Tongue (tissue), 3 donors: ENCODE results near the gene KCNMA1. TPM values are rescaled to one million over a fixed set of nuclear protein-coding genes. Genes with fewer than 3 reads are reported as not detected.

Source experiments
- DNase-seq: peaks from one replicate; pipeline ENCODE4 v3.0.0-alpha.2; 2015
- small RNA-seq: library from RNA; depleted of rRNA; stranded (forward); fragments of <200 nt; gene quantifications from one replicate; pipeline ENCODE3, GENCODE V24; 2014; ENCODE audit warnings: low replicate concordance
- total RNA-seq: library from RNA; depleted of rRNA; stranded (reverse); fragments of >200 nt; gene quantifications from one replicate; pipeline ENCODE4 v1.2.3, GENCODE V29; 2014

The KCNMA1 gene
- total RNA-seq, 1 donor from 2014 or later: 34.3 TPM

DNA sequence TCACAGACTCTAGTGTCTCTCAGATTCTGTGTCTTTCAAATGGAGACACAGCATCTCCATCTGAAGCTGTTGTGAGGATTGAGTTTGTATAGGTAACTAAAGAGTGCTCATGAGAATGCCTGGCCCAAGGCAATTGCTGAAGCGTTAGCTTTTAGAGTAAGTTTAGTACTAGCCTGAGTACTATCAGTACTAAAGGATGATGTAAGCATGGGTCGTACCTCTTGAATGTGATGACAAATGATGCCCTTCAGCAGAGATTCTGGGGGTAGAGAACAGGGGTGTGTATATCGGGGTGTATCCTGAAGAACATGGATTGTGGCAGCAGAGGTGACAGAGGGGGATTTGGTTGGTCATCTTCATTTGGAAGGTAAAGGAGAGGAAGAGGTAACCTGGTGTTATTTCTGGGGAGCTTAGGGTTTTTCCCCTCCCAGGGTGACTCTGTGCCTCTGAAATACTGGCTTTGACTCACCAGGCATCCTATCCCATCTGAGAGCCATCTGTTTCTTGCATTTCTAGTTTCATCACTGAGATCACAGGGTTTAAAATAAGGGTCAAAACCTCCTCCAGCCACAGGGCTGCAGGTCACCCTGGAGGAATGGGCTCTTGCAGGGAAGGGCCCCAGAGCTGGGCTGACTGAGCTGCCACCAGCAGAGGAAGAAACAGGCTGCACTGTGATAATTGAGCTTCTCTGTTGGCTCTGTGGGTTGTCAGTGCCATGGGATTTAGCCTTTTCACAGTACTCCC, 756.0 kb downstream of the KCNMA1 start:
- DNase-seq: no peak

DNA sequence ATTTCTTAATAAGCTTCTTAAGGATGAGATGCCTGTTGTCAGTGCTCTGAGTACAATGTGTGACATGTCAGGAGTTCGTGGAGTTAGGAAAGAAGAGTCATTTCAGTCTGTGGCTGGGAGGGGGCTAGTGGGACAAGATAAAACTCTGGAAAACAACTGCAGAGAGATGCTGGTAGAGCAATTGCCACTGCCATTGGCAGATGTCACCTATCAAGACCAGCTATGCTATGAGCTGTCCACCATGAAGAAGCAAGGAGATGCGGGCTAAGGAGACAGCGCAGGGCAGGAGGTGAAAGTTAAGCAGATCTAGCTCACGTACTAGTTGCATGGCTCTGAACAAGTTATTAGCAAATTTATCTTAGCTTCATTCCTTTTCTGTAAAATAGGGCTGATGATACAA, 756.7 kb downstream of the KCNMA1 start:
- no peak for DNase-seq

DNA sequence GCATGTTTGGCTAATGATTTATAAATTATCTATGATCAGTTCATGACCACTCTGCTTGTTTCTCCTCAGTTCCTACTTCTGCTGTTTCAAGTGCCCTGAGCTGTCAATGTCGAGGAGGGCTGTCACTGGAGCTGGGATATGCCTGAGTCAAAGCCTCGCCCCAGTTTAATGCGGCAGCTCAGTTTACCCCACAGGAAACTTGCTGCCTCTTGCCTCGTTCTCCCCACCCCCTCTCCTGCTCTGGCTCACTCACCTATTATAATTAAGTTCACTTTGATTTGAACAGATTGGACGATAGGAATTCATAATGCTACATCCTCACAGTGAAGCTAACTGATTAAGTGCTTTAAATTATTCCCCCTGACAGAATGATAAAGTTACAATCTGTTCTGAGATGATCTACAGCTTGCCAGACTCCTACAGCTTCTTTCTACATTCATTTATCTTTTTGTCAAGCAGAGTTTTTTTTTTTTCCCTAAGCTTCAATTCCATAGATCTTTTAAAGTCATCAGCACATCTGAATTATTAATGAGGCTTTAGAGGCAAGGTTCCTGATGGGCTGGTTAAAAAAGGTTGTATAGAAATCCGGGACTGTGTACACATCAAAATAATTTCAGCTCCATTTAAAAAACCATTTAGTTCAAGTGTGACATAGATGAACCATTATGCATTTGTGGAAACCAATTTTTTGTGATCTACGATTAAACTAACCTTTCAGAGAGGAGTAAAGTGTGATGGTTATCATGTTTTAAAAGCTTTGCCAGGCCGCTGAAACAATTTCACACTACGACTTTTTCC, 758.3 kb downstream of the KCNMA1 start:
- no peak for DNase-seq

DNA sequence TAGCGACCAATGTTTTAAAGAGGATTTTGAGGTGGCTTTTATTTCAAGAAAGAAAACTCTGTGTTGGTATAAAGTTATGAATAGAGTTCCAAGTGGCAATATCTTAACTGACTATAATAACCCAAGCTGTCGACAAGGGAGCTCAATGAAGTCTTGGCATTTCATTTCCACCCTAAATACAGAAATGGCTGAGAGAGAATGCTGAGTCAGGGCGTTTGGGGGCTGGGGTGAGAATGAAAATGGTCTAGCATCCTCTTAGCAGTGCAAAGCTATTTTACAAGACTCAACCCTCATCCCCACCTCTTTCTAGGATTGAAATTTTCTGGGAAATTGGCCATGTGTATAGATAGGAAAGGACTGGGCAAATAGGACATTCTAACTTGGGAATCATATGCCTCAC, 759.1 kb downstream of the KCNMA1 start:
- DNase-seq: no peak

DNA sequence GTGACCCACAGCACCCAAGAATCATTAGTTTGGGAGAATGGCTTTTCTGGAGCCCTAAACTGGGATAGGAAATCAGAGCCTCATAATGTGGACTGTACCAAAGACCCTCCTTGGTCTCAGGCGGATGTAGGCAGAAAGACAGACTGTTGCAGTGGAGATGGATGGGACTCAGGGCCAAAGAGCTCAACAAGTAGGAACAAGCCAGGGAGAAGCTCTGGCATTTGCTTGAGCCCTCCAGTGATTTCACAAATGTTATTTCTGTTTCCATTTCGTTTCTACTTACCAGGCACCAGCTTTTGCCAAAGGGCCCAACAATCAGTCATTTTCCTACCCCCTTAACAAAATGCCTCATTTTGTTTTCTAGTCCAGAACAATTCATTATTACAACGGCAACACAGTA, 762.7 kb downstream of the KCNMA1 start:
- no peak for DNase-seq

DNA sequence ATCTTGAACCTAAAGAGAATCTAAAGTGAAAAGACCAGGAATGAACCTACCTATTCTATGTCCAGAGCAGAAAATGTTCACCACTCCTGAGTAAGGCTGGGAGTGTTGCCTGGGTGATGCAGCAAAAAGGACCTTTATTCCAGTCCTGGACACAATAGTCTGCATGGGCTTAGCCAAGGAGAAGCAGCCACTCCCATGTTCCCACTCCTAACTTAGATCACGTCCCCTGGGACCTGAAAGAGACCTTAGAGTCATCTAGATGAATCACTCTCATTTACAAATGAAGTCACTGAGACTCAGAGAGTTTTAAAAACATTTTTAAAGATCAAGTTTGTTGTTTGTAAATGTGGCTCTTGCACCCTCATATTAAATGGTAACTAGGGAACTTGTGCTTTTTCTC, 763.4 kb downstream of the KCNMA1 start:
- DNase-seq: no peak

DNA sequence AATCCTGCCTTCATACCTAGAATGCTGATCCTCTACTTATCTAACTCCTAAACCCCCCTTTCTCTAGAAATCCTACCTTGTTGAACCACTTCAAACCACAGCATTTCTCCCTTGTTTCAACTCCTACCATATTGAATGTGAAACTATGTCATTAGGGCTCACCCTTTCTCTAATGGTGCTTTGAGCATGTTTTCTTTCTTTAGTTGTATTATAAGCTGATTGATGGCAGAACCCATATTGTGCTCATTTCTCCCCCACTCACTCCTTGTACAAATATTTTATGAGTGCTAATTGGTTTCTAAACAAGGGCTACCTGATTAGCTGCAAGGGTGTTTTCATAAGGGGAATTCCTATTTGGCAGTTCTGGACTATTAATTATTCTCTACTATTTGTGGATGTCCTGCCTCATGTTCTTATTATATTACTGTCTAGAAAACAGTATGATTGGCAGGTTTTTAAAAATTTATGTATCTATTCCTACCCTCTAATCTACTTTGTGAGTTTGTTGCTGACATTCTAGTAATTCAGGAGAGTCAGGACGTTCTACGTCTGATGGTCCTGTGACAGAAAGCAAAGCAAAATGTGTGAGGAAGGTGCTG, 765.8 kb downstream of the KCNMA1 start:
- no peak for DNase-seq

DNA sequence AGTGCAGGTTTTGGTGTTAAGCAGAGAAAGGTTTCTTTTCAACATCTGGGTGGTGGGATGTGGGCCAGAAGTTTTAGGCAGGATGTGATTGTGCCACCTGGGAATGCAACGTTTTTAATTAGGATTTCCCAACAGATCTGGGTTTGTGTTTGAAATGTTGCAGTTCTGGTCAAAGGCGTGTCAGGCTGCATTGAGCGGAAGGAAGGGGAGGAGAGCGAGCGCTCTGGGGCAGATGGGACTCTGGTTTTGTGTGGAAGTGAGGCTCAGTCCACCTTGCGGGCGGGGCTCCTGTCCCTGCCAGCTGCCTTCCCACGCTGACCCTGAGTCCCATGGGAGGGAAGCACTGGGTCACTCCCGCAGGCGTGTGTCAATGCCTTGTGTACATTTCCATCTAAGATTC, 767.7 kb downstream of the KCNMA1 start:
- peak; percentile 86 for DNase-seq

DNA sequence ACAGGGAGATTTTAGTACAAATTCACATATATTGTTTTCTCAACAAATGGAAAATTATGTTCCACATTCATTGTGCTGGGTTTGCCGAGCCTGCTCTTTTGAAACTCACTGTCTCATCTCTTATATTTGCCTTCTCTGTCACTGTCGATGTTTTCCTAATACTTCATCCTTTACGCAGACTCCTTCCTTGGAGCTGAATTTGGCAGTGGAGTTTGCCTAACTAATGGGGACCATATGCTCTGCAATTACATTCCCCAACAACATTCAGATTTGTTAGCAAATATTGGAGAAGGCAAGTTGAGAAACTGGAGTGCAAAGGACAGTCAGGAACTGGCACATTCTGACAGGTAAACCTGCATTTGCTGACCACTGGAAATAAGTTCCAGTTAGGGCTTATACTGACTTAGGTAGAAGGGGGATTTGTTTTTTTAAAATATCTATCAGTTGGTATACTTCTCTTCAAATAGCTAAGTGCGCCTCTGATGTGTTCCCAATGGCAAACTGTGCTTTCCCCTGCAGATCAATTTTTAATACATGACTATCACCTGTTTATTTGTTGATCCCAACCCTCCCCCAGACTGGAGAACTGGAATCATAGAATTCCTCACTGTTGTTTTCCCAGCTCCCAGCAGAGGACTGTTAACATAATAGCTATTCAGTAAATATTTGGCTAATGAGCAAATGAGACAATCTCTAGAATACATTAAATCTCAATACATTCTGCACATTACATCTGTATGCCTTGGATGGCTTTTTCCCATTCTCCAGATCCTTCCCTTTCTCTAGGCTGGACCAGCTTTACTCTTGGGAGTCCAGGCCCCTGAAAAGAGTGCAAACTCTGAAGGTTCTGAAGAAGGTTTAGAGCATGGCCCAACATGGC, 769.3 kb downstream of the KCNMA1 start:
- DNase-seq: peak; percentile 77

DNA sequence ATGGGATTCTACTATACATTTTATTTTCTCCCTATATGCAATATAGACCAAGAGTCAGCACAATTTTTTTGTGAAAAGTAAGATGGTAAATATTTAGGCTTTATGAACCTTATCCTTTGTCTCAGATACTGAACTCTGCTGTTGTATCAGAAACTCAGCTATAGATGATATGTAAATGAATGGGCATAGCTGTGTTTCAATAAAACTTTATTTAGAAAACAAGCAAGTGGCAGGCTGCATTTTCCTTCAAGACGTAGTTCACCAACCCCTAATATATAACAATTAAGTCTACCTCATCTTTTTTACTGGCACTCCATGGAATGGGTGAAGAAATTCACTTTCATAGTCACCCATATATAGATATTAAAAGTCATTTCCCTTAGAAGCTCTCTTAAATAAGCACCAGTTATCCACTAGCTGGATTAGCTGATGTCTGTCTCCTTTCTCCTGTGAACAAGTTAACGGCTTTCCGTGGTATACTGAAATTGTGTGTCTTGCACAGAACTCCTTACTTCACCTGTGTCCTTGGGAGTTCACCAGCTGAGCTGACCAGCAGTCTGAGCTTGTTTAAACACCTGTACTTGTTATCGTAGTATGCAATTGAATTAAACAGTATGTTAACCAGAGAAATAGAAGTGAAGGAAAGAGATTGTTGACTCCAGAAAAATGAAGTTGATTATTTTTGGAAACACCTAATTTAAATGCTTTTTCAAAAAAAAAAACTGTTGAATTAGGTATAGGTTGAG, 770.6 kb downstream of the KCNMA1 start:
- no peak for DNase-seq

DNA sequence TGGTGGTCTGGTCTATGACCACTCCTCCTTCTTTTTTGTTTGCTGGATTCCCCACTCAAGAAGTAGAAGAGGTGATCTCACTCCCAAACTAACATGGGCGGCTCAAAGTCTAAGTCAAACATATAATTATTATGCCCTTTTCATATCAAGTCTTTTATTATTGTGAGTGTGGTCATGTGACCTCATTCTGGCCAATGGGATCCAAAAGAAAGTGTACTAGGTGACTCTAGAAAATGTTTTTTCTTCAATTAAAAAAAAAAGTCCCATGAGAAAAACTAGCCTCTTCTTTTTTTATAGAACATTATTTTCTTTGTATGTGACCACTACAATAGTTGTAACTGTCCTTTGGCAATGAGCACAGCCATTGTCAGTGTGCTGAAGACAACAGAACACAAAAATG, 772.7 kb downstream of the KCNMA1 start:
- DNase-seq: no peak

DNA sequence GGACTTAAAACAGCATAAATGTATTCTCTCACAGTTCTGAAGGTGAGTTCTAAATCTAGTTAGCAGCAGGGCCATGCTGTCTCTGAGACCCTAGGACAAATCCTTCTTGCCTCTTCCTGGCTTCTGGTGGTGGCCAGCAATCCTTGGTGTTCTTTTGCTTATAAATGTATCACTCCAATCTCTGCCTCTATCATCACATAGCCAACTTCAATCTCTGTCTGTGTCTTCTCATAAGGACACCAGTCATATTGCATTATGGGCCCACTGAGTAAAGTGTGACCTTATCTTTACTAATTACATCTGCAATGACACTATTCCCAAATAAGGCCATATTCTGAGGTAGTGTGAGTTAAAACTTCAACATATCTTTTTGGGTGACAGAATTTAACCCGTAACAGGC, 778.9 kb downstream of the KCNMA1 start:
- no peak for DNase-seq

DNA sequence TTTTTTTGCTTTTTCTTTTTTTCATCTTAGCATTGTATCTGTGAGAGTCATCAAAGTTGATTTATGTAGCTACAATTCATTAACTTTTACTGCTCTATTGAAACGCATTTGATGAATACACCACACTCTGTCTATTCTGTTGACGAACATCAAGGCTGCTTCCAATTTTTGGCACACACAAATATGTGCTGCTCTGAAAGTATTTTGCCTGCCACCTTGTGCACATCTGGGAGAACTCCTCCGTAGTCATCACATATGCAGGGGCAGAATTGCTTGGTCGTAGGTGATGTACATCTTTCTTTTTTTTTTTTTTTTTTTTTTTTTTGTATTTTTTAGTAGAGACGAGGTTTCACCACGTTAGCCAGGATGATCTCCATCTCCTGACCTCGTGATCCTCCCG, 796.8 kb downstream of the KCNMA1 start:
- DNase-seq: peak; percentile 5

DNA sequence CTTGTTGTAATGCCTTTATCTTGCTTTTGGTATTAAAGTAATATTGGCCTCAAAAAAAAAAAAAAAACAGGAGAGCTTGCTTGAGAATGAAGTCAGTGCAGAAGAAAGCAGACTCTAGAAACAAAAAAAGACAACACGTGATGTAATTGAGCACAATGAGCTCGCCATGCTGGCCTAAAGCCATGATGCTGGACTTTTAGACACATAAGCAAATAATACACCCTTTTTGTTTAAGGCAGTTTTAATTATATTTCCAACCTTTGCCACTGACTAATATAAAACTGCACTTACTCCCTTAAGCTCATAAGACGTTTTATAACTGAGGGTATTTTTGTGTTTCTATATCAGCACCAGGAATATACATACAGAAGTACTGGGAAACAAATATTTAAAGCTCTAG, 798.3 kb downstream of the KCNMA1 start:
- peak; percentile 44 for DNase-seq

DNA sequence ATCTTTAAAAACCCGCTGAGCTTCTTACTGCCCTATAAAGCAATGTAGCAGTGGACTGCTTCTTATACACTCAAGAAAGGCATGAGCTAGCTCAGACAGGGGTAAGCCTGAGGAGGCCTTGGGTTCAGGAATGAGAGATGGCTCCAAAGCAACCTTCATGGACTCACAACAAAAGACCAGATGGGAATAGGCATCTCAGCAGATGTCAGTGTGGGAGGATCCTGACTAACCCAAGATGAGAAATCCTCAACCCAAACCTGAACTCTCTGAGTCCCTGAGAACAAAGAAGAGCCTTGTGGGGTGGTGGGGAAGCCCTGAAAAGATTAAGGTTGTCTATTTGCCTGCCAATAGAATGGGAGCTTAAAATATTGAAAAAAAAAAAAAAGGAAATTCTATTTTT, 807.4 kb downstream of the KCNMA1 start:
- no peak for DNase-seq

DNA sequence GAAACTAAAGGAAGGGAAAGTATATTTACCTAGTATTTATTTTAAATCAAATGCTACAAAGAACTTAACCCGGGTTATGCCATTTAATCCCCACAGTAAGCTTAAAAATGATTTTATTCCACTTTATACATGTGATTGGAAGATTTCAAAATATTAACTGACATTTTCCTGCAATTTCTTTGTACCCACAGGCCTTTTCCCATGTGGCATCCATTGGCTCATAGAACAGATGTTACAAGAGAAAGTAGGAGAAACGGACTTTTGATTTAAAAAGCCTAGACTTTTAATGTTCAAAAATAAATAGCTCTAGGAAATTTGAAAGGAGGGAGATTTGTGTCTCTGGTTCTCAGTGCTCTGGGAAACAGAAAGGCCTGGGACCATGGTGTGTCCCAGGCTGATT, 807.9 kb downstream of the KCNMA1 start:
- DNase-seq: no peak

Small RNA genes lying within 50 kb of the gene (small RNA-seq; reads per million reads assigned to genes)
- gene ATP5MC1P8 (not detected), gene COX6CP15 (not detected), gene RF00322 (not detected), gene RNA5SP321 (not detected)
